Activated CD4-positive, alpha-beta T cell treated with anti-CD3 and anti-CD28 coated beads, Interleukin-2, amount 50 U/mL, for 4 hours (primary cell): Measurements from ENCODE around the gene KLRC4.
"Not testable (repeated sequence)": the region's sequence is repeated elsewhere in the genome, so short reads cannot be mapped to it uniquely, and the experiment has no call there.

ENCODE experiments used
- DNase-seq, 2 experiments: peaks; one replicate each; pipeline ENCODE4 v3.0.0-alpha.2; 2020

KLRC4 gene

GRCh38 chr12:10396176-10396575, 13.4 kb downstream of the KLRC4 start:
- not testable (repeated sequence) for DNase-seq

GRCh38 chr12:10395390-10395998, 14.1 kb downstream of the KLRC4 start:
- DNase-seq = no peak

GRCh38 chr12:10394531-10395152, 14.9 kb downstream of the KLRC4 start:
- not testable (repeated sequence) for DNase-seq

GRCh38 chr12:10393291-10393690, 16.3 kb downstream of the KLRC4 start:
- no peak for DNase-seq

GRCh38 chr12:10392394-10392930, 17.1 kb downstream of the KLRC4 start:
- DNase-seq = no peak

GRCh38 chr12:10390991-10391390, 18.6 kb downstream of the KLRC4 start:
- not testable (repeated sequence) for DNase-seq

- no peak for DNase-seq
Measured at GRCh38 chr12:10389904-10390303, 19.7 kb downstream of the KLRC4 start, which contains the start of gene KLRK1. KLRK1 (minus strand) TSS chr12:10390041; CDS start chr12:10388810, 1,231 bp downstream.

- DNase-seq = no peak
Measured at GRCh38 chr12:10388624-10389413, 20.7 kb downstream of the KLRC4 start.

- DNase-seq = not testable (repeated sequence)
Measured at GRCh38 chr12:10387498-10387897, 22.1 kb downstream of the KLRC4 start.

- DNase-seq = no peak
Measured at GRCh38 chr12:10386857-10387256, 22.7 kb downstream of the KLRC4 start.

- DNase-seq = no peak
Measured at GRCh38 chr12:10385166-10385613, 24.4 kb downstream of the KLRC4 start.

- no peak for DNase-seq
Measured at GRCh38 chr12:10384191-10384590, 25.4 kb downstream of the KLRC4 start.

GRCh38 chr12:10381928-10382628, 27.5 kb downstream of the KLRC4 start:
- DNase-seq = no peak

- DNase-seq = not testable (repeated sequence)
Measured at GRCh38 chr12:10378737-10379136, 30.8 kb downstream of the KLRC4 start.

- DNase-seq = no peak
Measured at GRCh38 chr12:10374624-10375018, 34.9 kb downstream of the KLRC4 start.

- no peak for DNase-seq
Measured at GRCh38 chr12:10372559-10372958, 37.0 kb downstream of the KLRC4 start.

GRCh38 chr12:10371893-10372535, 37.5 kb downstream of the KLRC4 start:
- DNase-seq = not testable (repeated sequence)

GRCh38 chr12:10369557-10370415, 39.8 kb downstream of the KLRC4 start:
- DNase-seq = no peak

- DNase-seq = no peak
Measured at GRCh38 chr12:10368206-10369171, 41.1 kb downstream of the KLRC4 start.

- not testable (repeated sequence) for DNase-seq
Measured at GRCh38 chr12:10367714-10368113, 41.8 kb downstream of the KLRC4 start.
